Body of pancreas (tissue), 4 donors: Measurements from ENCODE around the gene AKT1. TPM values are rescaled to one million over a fixed set of nuclear protein-coding genes. Genes with fewer than 3 reads are reported as not detected.
A peak's percentile ranks its signal among the peaks of the same experiment; 100 is the strongest.

ENCODE experiments used
- ATAC-seq: fragments of 150-250 bp; one replicate; pipeline ENCODE4 v1.9.1; 2016
- DNase-seq, 4 donors: peaks; one replicate each; pipeline ENCODE4 v3.0.0-alpha.2; 2019
- H3K27ac ChIP-seq, 4 donors: fragments of 200-600 bp; sonication (generic); 1 replicate in 3 of 4; 2 replicates in 1 of 4; pipeline versions ENCODE4 v1.5.1 to v1.6.1; 2016 to 2019; ENCODE audit warnings: mild to moderate bottlenecking in 1 of 4, mixed read lengths in 1 of 4, moderate library complexity in 1 of 4
- H3K27me3 ChIP-seq, 2 donors: fragments of 200-600 bp; sonication (generic); one replicate each; pipeline ENCODE4 v1.6.0; 2016; ENCODE audit warnings: mild to moderate bottlenecking in 1 of 2
- H3K36me3 ChIP-seq, 2 donors: fragments of 200-600 bp; sonication (generic); replicated peaks in 1 of 2; 2 replicates each; pipeline ENCODE4 v1.5.1; 2016; ENCODE audit warnings: low read depth in 2 of 2; ENCODE audit not compliant: insufficient read depth in 1 of 2
- H3K4me1 ChIP-seq: fragments of 200-600 bp; sonication (generic); one replicate; pipeline ENCODE4 v1.6.0; 2016
- H3K4me3 ChIP-seq, 2 donors: fragments of 200-600 bp; sonication (generic); 1 replicate in 1 of 2; 2 replicates in 1 of 2; pipeline ENCODE4 v1.5.1; 2016 to 2019
- H3K9me3 ChIP-seq, 3 donors: fragments of 200-600 bp; sonication (generic); 1 replicate in 2 of 3; 2 replicates in 1 of 3; pipeline ENCODE4 v1.5.1; 2016
- CTCF ChIP-seq, 7 experiments: fragments of 450-650 bp in 4 of 7; fragments of 200-600 bp in 3 of 7; sonication (generic) in 3 of 7; IDR thresholded peaks; one replicate each; pipeline ENCODE4 v1.5.1; 2016 to 2019; ENCODE audit warnings: antibody characterized with exemption in 7 of 7
- POLR2A ChIP-seq, 3 donors: fragments of 450-650 bp; IDR thresholded peaks; one replicate each; pipeline ENCODE4 v1.6.1; 2016; ENCODE audit warnings: antibody characterized with exemption in 3 of 3, mild to moderate bottlenecking in 2 of 3
- WGBS, 2 donors: methylation state at CpG; one replicate each; pipeline ENCODE4 v1.1.5; 2017; 5-methylcytosine and 5-hydroxymethylcytosine counted together
- intact Hi-C: fragments of 100-400 bp; cut with DNase I; formaldehyde crosslinking; loops from one replicate; pipeline ENCODE4 v1.15.1; 2023
- total RNA-seq, 2 donors: library from RNA; depleted of rRNA; stranded (reverse); fragments of >200 nt; gene quantifications; one replicate each; pipeline ENCODE4 v1.1.0, GENCODE V29; 2016

The AKT1 gene
- total RNA-seq, 2 donors from 2014 or later = 74.2 to 151 TPM

- TF ChIP-seq CTCF (IDR thresholded peaks at IDR 0.05) (no peak), POLR2A (IDR thresholded peaks at IDR 0.05) (no peak)
- ATAC-seq = peak; percentile 74
- no peak overlapping the region for H3K4me3 ChIP-seq
- no peaks in the 10 kb centered on the region for H3K36me3 ChIP-seq
- no peaks in the 10 kb centered on the region for H3K9me3 ChIP-seq
- WGBS, 2 donors = 47 to 50% methylated on average over 7 of the region's 7 CpGs
- peak; percentile 52 to 81 (median 69) for DNase-seq
- H3K4me1 ChIP-seq = peaks cover 18% of the 10 kb centered on the region
- H3K27me3 ChIP-seq = no peaks in the 10 kb centered on the region
- H3K27ac ChIP-seq = peak overlapping the region in 1 of 4 donors; percentile 11
- intact Hi-C loops = no loop called here
Measured at GRCh38 chr14:104746934-104747481, 48.5 kb downstream of the AKT1 start.

GRCh38 chr14:104746071-104746545 lies 49.4 kb downstream of the AKT1 start:
- DNase-seq (no peak), ATAC-seq (no peak)
- H3K27me3 ChIP-seq = no peaks in the 10 kb centered on the region
- WGBS, 2 donors = 81% methylated on average over 13 of the region's 13 CpGs; no CpG with 5 or more reads in 1 of the 2 donors
- no peaks in the 10 kb centered on the region for H3K36me3 ChIP-seq
- H3K4me3 ChIP-seq = no peak overlapping the region
- TF ChIP-seq CTCF (IDR thresholded peaks at IDR 0.05) (no peak), POLR2A (IDR thresholded peaks at IDR 0.05) (no peak)
- H3K27ac ChIP-seq = no peak overlapping the region
- H3K9me3 ChIP-seq = no peaks in the 10 kb centered on the region
- peaks cover 16% of the 10 kb centered on the region for H3K4me1 ChIP-seq
- intact Hi-C loops = no loop called here

- no peak overlapping the region for H3K27ac ChIP-seq
- H3K9me3 ChIP-seq = no peaks in the 10 kb centered on the region
- H3K36me3 ChIP-seq = no peaks in the 10 kb centered on the region
- ATAC-seq (no peak), DNase-seq (no peak)
- no peaks in the 10 kb centered on the region for H3K27me3 ChIP-seq
- H3K4me1 ChIP-seq = peaks cover 16% of the 10 kb centered on the region
- H3K4me3 ChIP-seq = no peak overlapping the region
- WGBS, 2 donors = 89 to 95% methylated on average over 6 to 9 of the region's 9 CpGs
- no peak for TF ChIP-seq CTCF (IDR thresholded peaks at IDR 0.05)
- TF ChIP-seq POLR2A (IDR thresholded peaks at IDR 0.05) = no peak
- intact Hi-C loops = no loop called here
Measured at GRCh38 chr14:104745431-104745830, 50.1 kb downstream of the AKT1 start.

- DNase-seq = no peak
- peaks cover 16% of the 10 kb centered on the region for H3K4me1 ChIP-seq
- WGBS, 2 donors = 94 to 100% methylated on average over 2 to 10 of the region's 10 CpGs
- H3K27me3 ChIP-seq = no peaks in the 10 kb centered on the region
- ATAC-seq = no peak
- intact Hi-C loops = no loop called here
- H3K36me3 ChIP-seq = no peaks in the 10 kb centered on the region
- no peak overlapping the region for H3K27ac ChIP-seq
- no peak overlapping the region for H3K4me3 ChIP-seq
- no peaks in the 10 kb centered on the region for H3K9me3 ChIP-seq
- no peak for TF ChIP-seq CTCF (IDR thresholded peaks at IDR 0.05)
- TF ChIP-seq POLR2A (IDR thresholded peaks at IDR 0.05) = no peak
Measured at GRCh38 chr14:104744484-104744883, 51.1 kb downstream of the AKT1 start.
